Measurements from ENCODE around the gene RIPPLY2. TPM values are rescaled to one million over a fixed set of nuclear protein-coding genes. Genes with fewer than 3 reads are reported as not detected.

RIPPLY2 gene
- total and polyA plus RNA-seq, 2 of the 4 experiments (the other 2 are of a cell fraction), result 0.32 TPM; not detected in 1

DNA sequence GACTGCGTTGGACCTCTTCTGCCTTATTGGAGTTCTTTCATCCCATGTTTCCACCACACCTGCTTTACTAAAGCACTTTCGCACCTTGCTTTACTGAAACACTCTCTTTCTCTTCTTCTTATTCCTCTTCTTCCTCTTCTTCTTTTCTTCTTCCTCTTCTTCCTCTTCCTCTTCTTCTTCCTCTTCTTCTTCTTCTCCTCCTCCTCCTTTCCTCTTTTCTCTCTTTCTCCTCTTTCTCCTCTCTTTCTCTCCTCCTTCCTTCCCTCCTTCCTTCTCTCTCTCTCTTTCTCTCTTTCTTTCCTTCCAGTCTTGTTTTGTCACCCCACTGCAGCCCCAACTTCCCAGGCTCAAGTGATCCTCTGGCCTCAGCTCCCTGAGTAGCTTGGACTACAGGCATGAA, 4.0 kb upstream of the RIPPLY2 start:
- no peaks in the 10 kb centered on the region for H3K36me3 ChIP-seq (ENCODE audit: control insufficient read depth, insufficient read depth, low read length)
- no peak overlapping the region for H2AFZ ChIP-seq (replicated peaks; ENCODE audit: low read length, poor library complexity)
- ChIA-PET CTCF (no interaction called here), POLR2A (ENCODE audit: unreplicated experiment) (no interaction called here)
- no peak overlapping the region for H2BK120ac ChIP-seq (ENCODE audit: low read depth, low read length)
- no peak overlapping the region for H3K18ac ChIP-seq (ENCODE audit: low read depth, low read length)
- H3K4me2 ChIP-seq (ENCODE audit: low read depth, low read length), result no peak overlapping the region
- no peak overlapping the region for H2BK5ac ChIP-seq (ENCODE audit: low read depth, low read length, poor library complexity, severe bottlenecking)
- H2BK20ac ChIP-seq (ENCODE audit: low read depth, low read length), result no peak overlapping the region
- H4K5ac ChIP-seq (ENCODE audit: low read depth, low read length), result no peak overlapping the region
- no peak overlapping the region for H4K8ac ChIP-seq (ENCODE audit: low read depth in 2 of 2, low read length in 2 of 2)
- no TSS peak for BruUV-seq (replicated peaks)
- no peak overlapping the region for H3K27ac ChIP-seq (ENCODE audit: insufficient read depth, low read length)
- H2AK9ac ChIP-seq (replicated peaks; ENCODE audit: low read depth, low read length, poor library complexity), result no peak overlapping the region
- H3K23ac ChIP-seq (ENCODE audit: low read depth, low read length), result no peak overlapping the region
- H4K91ac ChIP-seq (ENCODE audit: insufficient read depth, low read depth, low read length), result no peak overlapping the region
- ATAC-seq (ENCODE audit: low read depth), result no peak
- no peaks in the 10 kb centered on the region for H3K9me1 ChIP-seq (ENCODE audit: insufficient read depth, low read length)
- TF ChIP-seq RCOR1 (IDR thresholded peaks at IDR 0.05; ENCODE audit: insufficient replicate concordance, low read length), result no peak
- no peak for TF ChIP-seq CEBPB (IDR thresholded peaks at IDR 0.05; ENCODE audit: low read depth, low read length)
- TF ChIP-seq RAD21 (IDR thresholded peaks at IDR 0.05; ENCODE audit: low read length), result no peak
- TF ChIP-seq, protein P1, sequence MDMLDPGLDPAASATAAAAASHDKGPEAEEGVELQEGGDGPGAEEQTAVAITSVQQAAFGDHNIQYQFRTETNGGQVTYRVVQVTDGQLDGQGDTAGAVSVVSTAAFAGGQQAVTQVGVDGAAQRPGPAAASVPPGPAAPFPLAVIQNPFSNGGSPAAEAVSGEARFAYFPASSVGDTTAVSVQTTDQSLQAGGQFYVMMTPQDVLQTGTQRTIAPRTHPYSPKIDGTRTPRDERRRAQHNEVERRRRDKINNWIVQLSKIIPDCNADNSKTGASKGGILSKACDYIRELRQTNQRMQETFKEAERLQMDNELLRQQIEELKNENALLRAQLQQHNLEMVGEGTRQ (IDR thresholded peaks at IDR 0.05; ENCODE audit: low read depth, low read length), result no peak
- TF ChIP-seq POLR2A (IDR thresholded peaks at IDR 0.05; ENCODE audit: low read depth, low read length), result no peak
- no peak for TF ChIP-seq SMC3 (IDR thresholded peaks at IDR 0.05; ENCODE audit: low read depth, low read length)
- TF ChIP-seq, protein P2, sequence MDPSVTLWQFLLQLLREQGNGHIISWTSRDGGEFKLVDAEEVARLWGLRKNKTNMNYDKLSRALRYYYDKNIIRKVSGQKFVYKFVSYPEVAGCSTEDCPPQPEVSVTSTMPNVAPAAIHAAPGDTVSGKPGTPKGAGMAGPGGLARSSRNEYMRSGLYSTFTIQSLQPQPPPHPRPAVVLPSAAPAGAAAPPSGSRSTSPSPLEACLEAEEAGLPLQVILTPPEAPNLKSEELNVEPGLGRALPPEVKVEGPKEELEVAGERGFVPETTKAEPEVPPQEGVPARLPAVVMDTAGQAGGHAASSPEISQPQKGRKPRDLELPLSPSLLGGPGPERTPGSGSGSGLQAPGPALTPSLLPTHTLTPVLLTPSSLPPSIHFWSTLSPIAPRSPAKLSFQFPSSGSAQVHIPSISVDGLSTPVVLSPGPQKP (IDR thresholded peaks at IDR 0.05; ENCODE audit: borderline replicate concordance, low read depth, low read length), result no peak
- no peak for TF ChIP-seq RFX5 (IDR thresholded peaks at IDR 0.05; ENCODE audit: low read depth, low read length)
- no peak for TF ChIP-seq FOS (IDR thresholded peaks at IDR 0.05; ENCODE audit: low read depth, low read length)
- TF ChIP-seq NFE2L2 (IDR thresholded peaks at IDR 0.05; ENCODE audit: low read depth, low read length), result no peak
- no peak for TF ChIP-seq BHLHE40 (IDR thresholded peaks at IDR 0.05; ENCODE audit: low read depth, low read length)
- no peak for TF ChIP-seq MAFK (IDR thresholded peaks at IDR 0.05; ENCODE audit: low read depth, low read length)
- no peak for TF ChIP-seq MXI1 (IDR thresholded peaks at IDR 0.05; ENCODE audit: borderline replicate concordance, low read depth, low read length)
- TF ChIP-seq, protein P3, sequence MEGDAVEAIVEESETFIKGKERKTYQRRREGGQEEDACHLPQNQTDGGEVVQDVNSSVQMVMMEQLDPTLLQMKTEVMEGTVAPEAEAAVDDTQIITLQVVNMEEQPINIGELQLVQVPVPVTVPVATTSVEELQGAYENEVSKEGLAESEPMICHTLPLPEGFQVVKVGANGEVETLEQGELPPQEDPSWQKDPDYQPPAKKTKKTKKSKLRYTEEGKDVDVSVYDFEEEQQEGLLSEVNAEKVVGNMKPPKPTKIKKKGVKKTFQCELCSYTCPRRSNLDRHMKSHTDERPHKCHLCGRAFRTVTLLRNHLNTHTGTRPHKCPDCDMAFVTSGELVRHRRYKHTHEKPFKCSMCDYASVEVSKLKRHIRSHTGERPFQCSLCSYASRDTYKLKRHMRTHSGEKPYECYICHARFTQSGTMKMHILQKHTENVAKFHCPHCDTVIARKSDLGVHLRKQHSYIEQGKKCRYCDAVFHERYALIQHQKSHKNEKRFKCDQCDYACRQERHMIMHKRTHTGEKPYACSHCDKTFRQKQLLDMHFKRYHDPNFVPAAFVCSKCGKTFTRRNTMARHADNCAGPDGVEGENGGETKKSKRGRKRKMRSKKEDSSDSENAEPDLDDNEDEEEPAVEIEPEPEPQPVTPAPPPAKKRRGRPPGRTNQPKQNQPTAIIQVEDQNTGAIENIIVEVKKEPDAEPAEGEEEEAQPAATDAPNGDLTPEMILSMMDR (conservative IDR thresholded peaks at IDR 0.05; ENCODE audit: low read depth, low read length), result no peak
- TF ChIP-seq CHD1 (IDR thresholded peaks at IDR 0.05; ENCODE audit: low read depth, low read length), result no peak
- no peak for TF ChIP-seq MAZ (IDR thresholded peaks at IDR 0.05; ENCODE audit: borderline replicate concordance, low read depth, low read length)
- no peak overlapping the region for H3K4ac ChIP-seq (ENCODE audit: low read depth, low read length)
- no peaks in the 10 kb centered on the region for H3K4me1 ChIP-seq (ENCODE audit: control insufficient read depth, insufficient read depth, low read length)
- no peaks in the 10 kb centered on the region for H4K20me1 ChIP-seq (ENCODE audit: insufficient read depth, low read length)
- no peak overlapping the region for H3K9ac ChIP-seq (ENCODE audit: low read depth, low read length)
- DNase-seq, result no peak
- no peak overlapping the region for H3K4me3 ChIP-seq (ENCODE audit: insufficient read depth, low read depth, low read length)
- H3K56ac ChIP-seq (ENCODE audit: extremely low read depth, insufficient read depth, low read length), result no peak overlapping the region
- dilution Hi-C loops (cut with HindIII; ENCODE audit: low sequenced_read_pairs, unreplicated experiment) (no loop called here), intact Hi-C loops (cut with micrococcal nuclease) (no loop called here), in situ Hi-C loops (cut with MboI; ENCODE audit: low sequenced_read_pairs) (no loop called here)
- H3K79me1 ChIP-seq (ENCODE audit: low read depth in 1 of 2, low read length in 2 of 2), result no peaks in the 10 kb centered on the region
- WGBS, 2 experiments (ENCODE audit: extremely low coverage in 2 of 2, insufficient read length in 1 of 2), result 40% methylated on average over 2 of the region's 2 CpGs; no CpG with 5 or more reads in 1 of the 2 experiments
- no peaks in the 10 kb centered on the region for H3K9me3 ChIP-seq (ENCODE audit: control insufficient read depth, insufficient read depth, low read length)
- H3K27me3 ChIP-seq (ENCODE audit: control insufficient read depth, insufficient read depth, low read length), result peaks cover 12% of the 10 kb centered on the region
- no peak overlapping the region for H2BK15ac ChIP-seq (ENCODE audit: low read depth, low read length)
- no peak overlapping the region for H2AK5ac ChIP-seq (ENCODE audit: low read depth, low read length)
- no peak overlapping the region for H3K14ac ChIP-seq (replicated peaks; ENCODE audit: low read depth, low read length)
